HG03135 (cell line): ENCODE measurements around the gene ADRM1.

ENCODE experiments used
- ATAC-seq: cut with Tn5 transposase; IDR thresholded peaks from one replicate; pipeline ENCODE4 v1.9.1; 2021; ENCODE audit warnings: mild to moderate bottlenecking, moderate library complexity; ENCODE audit not compliant: unreplicated experiment

ADRM1 gene

GRCh38 chr20:62309947-62310756 is 7.4 kb downstream of the ADRM1 start:
- no peak for ATAC-seq

- ATAC-seq = no peak
These were observed 7.9 kb downstream of the ADRM1 start for GRCh38 chr20:62310757-62311121.

DNA sequence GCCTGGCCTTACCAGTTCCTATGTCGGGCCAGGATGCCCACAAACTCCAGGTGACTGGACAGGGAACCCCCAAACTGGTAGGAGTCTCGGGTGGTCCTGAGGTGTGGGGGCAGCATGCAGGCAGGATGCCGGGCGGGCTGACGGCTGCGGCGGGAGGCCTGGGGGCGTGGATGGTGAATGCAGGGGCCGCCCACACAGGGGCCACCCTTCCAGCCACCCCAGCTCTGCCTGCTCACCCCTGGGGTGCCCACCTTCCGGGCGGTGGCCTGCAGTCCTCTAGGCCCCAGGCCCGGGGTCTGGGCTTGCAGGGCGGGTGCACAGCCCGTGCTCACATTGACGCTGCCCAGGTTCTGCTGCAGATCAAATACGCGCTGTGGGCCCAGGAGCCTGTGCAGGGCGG is 8.4 kb downstream of the ADRM1 start:
- no peak for ATAC-seq

- ATAC-seq = no peak
These were observed 9.2 kb downstream of the ADRM1 start for GRCh38 chr20:62311832-62312661.

GRCh38 chr20:62312662-62312977 is 9.8 kb downstream of the ADRM1 start:
- no peak for ATAC-seq

DNA sequence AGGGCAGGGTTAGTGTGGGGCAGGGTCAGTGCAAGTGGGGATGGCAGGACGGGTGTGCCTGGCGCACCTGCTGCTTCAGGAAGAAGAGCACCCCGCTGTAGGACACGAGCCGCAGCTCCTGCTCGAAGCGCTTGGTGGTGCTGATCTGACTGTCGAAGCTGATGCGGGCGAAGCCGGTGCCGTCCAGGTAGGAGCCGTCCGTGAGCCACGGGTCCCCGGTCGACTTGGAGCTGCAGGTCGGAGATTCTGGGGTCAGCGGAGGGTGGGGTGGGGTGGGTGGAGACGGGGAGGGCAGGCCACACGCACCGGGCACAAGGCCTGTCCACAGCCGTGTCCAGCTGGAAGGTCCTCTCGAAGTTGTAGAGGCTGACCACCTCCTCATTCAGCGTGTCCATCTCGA is 10.2 kb downstream of the ADRM1 start:
- no peak for ATAC-seq

- ATAC-seq = no peak
These were observed 10.9 kb downstream of the ADRM1 start for GRCh38 chr20:62313460-62314338.

DNA sequence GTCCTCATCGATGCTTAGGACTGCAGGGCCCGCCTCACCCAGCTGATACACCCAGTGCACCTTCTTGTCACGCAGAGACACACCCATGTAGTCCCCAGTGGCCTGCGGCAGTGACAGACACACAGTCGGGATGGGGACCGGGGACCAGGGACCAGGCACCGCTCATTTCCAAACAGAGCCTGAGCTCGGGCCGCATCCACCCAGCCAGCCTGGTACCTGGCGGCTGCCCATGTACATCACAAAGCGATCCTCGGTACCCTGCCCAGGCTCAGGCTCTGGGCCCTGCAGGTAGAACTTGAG is 11.5 kb downstream of the ADRM1 start:
- no peak for ATAC-seq

DNA sequence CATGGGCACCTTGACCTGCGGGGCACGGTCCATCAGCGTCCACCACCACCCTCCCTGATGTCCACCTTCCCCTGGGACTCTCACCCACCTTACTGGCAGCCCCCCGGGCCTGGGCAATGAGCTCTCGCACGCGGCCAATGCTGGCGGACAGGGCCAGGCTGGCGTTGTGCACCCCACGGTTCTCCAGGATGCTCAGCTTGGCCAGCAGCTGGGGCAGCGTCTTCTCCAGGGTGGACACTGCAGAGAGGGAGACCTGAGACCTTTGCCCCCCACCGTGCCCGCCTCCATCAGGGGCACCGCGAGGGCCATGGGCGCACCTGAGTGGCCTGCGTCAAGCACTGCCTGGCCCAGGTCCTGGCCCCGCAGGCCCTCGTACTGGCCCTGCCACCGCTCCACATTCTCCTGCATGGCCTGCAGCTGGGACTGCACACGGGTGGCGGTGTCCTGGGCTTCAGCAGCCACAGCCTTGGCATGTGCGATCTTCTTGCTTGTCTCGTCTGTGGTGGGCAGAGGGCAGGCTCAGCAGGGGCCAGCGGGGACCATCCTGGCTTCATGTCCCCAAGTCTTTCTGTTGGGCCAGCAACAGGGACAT is 12.0 kb downstream of the ADRM1 start:
- no peak for ATAC-seq

GRCh38 chr20:62315773-62316172 is 13.0 kb downstream of the ADRM1 start:
- no peak for ATAC-seq

DNA sequence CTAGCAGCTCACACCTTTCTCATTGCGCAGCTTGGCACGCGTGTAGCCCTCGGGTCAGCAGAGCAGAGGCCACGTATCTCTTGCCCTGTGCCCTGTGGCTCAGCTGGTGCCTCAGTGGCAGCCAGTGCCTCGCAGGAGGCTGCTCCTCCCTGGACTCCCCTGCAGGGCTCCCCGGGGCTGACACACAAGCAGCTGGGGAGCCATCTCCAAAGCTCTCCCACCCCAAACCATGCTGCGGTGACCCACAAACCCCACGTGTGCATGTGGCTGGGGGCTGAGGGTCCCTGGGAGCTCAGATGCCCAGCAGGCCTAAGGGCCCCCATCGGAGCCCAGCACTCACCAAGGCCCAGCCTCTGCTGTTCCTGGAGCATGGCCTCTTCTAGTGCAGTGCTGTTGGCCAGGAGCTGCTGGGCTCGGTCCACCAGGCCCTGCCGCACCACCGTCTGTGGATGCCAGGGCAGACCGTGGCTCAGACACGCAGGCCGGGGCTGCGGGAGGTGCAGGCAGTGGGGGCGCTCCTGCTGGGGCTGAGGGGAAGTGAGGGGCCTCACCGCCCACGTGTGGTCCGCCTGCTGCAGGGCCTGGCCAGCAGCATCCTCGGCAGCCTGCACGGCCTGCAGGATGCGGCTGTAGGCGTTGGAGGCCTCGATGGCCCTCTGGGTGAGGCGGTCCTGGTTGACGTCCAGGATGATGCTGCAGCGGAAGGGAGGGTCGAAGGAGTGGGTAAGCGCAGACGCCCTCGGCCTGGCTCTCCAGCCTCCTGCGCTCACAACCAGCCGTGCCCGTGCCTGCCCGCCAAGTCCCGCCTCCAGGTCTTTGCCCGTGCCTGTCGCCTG is 13.8 kb downstream of the ADRM1 start:
- no peak for ATAC-seq

GRCh38 chr20:62317167-62317655 is 14.4 kb downstream of the ADRM1 start:
- no peak for ATAC-seq

DNA sequence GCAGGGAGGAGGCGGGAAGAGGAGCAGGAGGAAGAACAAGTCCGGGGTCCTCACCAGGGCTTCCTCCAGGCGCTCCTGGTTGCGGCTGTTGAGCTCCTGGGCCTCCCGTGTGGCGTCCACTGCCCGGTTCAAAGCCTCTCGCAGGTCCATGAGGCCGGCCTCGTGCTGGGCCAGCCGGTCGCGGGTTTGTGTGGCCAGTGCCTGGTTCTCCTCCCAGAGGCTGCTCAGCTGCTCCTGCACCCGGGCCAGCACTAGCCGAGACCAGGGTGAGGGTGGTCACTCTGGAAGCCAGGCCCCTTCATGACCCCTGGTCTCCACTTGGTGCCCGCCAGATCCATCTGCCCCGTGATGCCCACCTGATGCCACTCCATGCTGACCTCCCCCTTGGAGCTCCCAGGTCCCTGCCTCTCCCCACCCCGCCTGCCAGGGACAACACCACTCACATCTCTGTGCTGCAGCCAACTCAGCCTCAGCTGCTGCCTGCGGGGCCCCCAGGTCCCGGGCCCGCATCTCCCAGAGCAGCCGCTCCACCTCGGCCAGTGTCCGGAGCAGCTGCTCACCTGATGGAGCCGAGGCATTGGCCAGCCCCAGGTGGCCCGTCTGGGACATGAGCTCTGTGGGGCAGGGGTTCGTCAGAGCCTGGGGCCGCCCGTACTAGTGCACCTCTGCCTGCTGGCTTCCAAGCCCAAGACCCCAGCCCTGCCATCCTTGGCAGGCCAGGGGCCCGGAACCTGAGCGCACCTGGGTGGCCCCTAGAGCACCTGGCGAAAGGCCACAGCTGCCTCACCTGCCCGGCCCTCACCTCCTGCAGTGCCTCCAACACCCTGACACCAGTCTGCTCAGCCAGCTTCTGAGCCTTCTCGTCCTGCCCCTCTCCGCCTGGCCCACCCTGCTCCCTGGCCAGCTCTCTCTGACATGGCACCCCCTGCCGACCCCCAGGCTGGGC is 15.9 kb downstream of the ADRM1 start:
- ATAC-seq = no peak

- ATAC-seq = no peak
These were observed 16.6 kb downstream of the ADRM1 start for GRCh38 chr20:62319346-62319909.

GRCh38 chr20:62320581-62321354 is 18.0 kb downstream of the ADRM1 start:
- no peak for ATAC-seq

DNA sequence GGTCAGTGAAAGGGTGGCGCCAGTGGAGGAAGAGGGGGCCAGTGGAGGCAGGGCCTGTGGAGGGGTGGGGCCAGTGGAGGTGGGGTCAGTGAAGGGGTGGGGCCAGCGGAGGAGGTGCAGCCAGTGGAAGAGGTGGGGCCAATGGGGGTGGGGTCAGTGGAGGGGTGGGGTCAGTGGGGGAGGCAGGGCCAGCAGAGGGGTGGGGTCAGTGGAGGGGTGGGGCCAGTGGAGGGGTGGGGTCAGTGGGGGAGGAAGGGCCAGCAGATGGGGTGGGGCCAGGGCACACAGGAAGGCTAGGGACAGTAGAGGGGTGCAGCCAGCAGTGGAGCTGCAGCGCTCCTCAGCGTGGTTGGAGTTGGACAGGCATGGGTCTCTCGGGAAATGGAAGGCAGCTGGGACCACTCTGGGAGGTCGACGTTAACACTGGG is 18.7 kb downstream of the ADRM1 start:
- no peak for ATAC-seq

GRCh38 chr20:62321975-62322374 is 19.2 kb downstream of the ADRM1 start:
- ATAC-seq = no peak

DNA sequence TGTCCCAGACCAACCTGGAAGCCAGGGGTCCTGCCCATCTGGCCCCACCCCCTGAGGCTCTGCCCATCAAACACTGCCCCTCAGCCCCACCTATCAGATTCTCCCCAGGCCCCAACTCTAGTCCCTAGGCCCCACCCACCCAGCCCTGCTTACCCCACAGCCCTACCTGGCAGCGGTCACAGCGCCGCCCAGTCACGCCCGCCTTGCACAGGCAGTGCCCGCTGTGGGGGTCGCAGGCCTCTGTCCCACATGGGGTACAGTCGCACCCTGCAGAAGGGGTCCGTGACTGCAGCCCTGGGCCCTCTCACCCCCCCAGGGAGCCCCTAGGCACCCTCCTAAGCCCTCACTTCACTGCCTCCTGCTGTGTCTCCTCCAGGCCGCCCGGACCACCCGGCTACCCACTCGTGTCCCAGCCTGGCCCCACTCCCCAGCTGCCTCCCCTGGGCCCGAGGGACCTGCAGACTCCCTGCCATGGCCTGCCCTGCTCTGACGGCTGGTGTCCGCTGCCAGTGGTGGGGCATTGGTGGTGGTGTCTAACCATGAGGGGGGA is 19.8 kb downstream of the ADRM1 start:
- ATAC-seq = no peak
